ENCODE measurements around the gene FAM76B. TPM values are rescaled to one million over a fixed set of nuclear protein-coding genes. Genes with fewer than 3 reads are reported as not detected.

Gene FAM76B
- total RNA-seq, 1 experiment from 2014 or later, result 13.3 TPM

DNA sequence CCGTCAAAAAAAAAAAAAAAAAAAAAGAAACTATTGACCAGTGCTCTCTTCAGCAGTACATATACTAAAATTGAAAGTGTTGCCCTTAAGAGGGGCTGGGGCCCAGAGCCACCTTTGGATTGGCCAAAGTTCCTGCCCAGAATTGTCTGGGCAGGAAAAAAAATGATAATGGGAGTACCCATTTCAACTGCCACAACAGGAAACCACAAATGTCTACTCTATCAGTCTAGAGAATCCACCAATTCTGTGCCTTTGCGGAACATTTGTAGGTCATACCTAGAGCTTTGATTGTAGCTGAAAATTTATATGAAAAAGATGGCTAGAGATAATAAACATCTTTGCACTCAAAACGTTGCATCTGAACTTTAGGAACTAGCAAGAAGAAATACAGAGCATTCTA lies 69.4 kb downstream of the FAM76B start:
- ChIA-PET POLR2A (ENCODE audit: unreplicated experiment) (no interaction called here), CTCF (no interaction called here)
- TF ChIP-seq CTCF (conservative IDR thresholded peaks at IDR 0.05; ENCODE audit: low read depth, low read length) (no peak), EZH2 (IDR thresholded peaks at IDR 0.05; ENCODE audit: low read length, unreplicated experiment) (no peak), EZH2phosphoT487 (IDR thresholded peaks at IDR 0.05; ENCODE audit: borderline replicate concordance, low read length) (no peak)
- no peaks in the 10 kb centered on the region for H3F3A ChIP-seq (ENCODE audit: low read length, unreplicated experiment)
- no peaks in the 10 kb centered on the region for H3K9me2 ChIP-seq (replicated peaks; ENCODE audit: low read length)
- intact Hi-C loops (cut with micrococcal nuclease), result no loop called here
- no peak overlapping the region for H3K9ac ChIP-seq (ENCODE audit: low read length)
- no peak overlapping the region for H3K27ac ChIP-seq (ENCODE audit: low read length)
- H3K79me2 ChIP-seq (ENCODE audit: low read length), result no peaks in the 10 kb centered on the region
- no peaks in the 10 kb centered on the region for H3K4me1 ChIP-seq (ENCODE audit: insufficient read depth, low read length)
- ATAC-seq (no peak), DNase-seq (no peak)
- H3K4me3 ChIP-seq (ENCODE audit: low read length), result no peak overlapping the region
- no peaks in the 10 kb centered on the region for H3K36me3 ChIP-seq (ENCODE audit: low read depth, low read length)
- peaks cover 60% of the 10 kb centered on the region for H3K27me3 ChIP-seq (ENCODE audit: low read length)
- no TSS peak for BruUV-seq (replicated peaks)
- no peaks in the 10 kb centered on the region for H4K20me1 ChIP-seq (ENCODE audit: low read length)
- H3K4me2 ChIP-seq (ENCODE audit: low read length), result no peak overlapping the region
- no peaks in the 10 kb centered on the region for H3K9me3 ChIP-seq (ENCODE audit: low read length)
- no peak overlapping the region for H2AFZ ChIP-seq (ENCODE audit: low read length)

Other genes starting within 250 kb of the FAM76B start
- gene CEP57, start 716 bp upstream of the FAM76B start, total RNA-seq (2014; rRNA removed), result 36.7 and 38.1 TPM in 2 replicates
- 31.7 and 32.2 TPM in 2 replicates for gene MTMR2, start 134.3 kb upstream of the FAM76B start, total RNA-seq (2014; rRNA removed)